Mucosa of stomach (tissue), 1 donor: Measurements from ENCODE around the gene CAPZA1.
"Not testable (repeated sequence)": the region's sequence is repeated elsewhere in the genome, so short reads cannot be mapped to it uniquely, and the experiment has no call there.

Experiments
- H3K27me3 ChIP-seq: one replicate; pipeline ENCODE4 v1.7.0; 2013; ENCODE audit warnings: mild to moderate bottlenecking, low read length; ENCODE audit not compliant: control insufficient read depth, insufficient read depth
- H3K36me3 ChIP-seq: one replicate; pipeline ENCODE4 v1.7.0; 2013; ENCODE audit warnings: low read length; ENCODE audit not compliant: control insufficient read depth, insufficient read depth
- H3K4me1 ChIP-seq: one replicate; pipeline ENCODE4 v1.7.0; 2013; ENCODE audit warnings: mild to moderate bottlenecking, low read length; ENCODE audit not compliant: control insufficient read depth, insufficient read depth
- H3K4me3 ChIP-seq: one replicate; pipeline ENCODE4 v1.7.0; 2013; ENCODE audit warnings: low read length
- H3K9ac ChIP-seq: one replicate; pipeline ENCODE4 v1.7.0; 2013; ENCODE audit warnings: mild to moderate bottlenecking, low read length, moderate library complexity
- H3K9me3 ChIP-seq: one replicate; pipeline ENCODE4 v1.7.0; 2013; ENCODE audit warnings: mild to moderate bottlenecking, low read length, moderate library complexity; ENCODE audit not compliant: control insufficient read depth
- donor health status: Pancreatic carcinoma.

The CAPZA1 gene

DNA sequence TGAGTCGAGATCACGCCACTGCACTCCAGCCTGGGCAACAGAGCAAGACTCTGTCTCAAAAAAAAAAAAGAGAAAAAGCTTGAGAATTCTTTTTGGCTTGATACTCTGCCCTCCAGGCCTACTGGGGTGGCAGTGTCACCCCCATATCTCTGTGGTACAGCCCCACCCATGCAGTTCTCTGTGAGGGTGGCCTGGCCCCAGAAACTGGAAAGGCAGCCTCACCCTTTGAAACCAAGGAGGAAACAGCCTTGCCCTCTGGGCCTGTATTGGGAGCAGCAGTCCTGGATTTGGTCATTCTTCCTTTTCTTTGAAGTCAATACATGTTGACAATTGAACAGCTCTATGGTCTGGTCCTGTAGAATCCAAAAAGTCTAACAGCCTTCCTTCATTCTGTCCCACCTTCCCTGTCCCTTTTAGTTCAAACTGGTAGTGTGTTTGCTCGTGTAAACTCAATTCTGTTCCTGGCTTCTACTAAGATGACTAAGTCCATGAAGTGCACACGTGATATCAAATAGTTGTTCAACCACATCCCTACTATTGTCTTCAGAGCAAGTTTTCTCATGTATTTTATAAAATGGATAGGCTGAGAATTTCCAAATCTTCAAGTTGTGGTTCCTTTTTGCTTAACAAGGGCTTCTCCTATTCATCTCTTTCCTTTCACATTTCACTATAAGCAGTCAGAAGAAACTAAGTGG lies 13.9 kb upstream of the CAPZA1 start:
- H3K9ac ChIP-seq = no peak overlapping the region
- peaks cover 3% of the 10 kb centered on the region for H3K36me3 ChIP-seq
- no peaks in the 10 kb centered on the region for H3K27me3 ChIP-seq
- H3K9me3 ChIP-seq = no peaks in the 10 kb centered on the region
- H3K4me3 ChIP-seq = no peak overlapping the region
- peaks cover 6% of the 10 kb centered on the region for H3K4me1 ChIP-seq

DNA sequence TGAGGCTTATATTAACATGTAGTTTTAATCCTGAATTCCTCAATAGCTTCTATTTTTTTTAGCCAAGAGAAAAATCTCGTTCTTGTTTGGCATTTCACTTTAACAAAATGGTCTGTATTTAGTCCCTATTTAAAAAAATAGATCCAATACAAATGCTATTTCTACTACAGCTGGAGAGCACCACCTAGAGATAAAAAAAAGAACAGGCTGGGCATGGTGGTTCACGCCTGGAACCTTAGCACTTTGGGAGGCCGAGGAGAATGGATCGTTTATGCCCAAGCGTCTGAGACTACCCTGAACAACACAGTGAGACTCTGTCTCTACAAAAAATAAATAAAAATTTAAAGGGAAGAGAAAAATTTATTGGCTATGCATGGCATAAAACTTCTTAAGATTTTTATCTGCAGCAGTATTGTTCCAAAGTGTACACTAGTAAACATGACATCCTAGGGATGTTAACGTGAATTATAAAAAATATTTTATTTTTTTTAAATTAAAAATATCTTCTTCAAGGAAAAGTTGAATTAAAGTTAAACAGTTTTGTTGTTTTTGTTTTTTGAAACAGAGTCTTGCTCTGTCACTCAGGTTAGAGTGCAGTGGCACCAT lies 5.1 kb upstream of the CAPZA1 start:
- Histone ChIP-seq H3K36me3 (peaks cover 8% of the 10 kb centered on the region), H3K4me3 (no peak overlapping the region), H3K27me3 (no peaks in the 10 kb centered on the region), H3K9ac (no peak overlapping the region), H3K9me3 (no peaks in the 10 kb centered on the region), H3K4me1 (peaks cover 4% of the 10 kb centered on the region)

DNA sequence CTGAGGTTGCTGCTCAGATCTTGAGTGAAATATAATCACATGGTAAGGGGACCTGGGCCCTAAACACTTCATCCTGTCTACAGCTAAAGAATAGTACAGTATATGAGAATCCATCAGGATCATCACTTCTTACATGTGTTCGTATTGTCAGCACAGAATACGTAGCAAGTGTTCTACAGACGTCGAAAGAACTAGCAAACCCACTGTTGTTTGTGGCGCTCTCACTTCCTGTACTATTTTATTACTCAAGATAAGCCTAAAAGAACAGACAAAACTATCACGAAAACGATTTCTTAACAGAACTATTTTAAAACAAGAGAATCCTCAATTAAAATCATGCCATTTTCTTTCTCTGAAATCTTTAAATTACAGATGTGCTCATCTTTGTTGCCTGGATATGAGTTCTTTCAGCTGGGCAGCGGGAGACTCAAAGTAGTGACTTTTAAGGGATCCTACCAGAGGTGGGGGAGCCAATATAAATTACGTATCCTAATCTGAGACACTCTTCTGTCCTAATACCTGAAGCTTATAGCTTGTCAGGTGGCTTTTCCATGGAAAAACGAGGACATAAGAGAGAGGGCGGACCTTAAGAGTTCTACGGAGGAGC lies 1.4 kb upstream of the CAPZA1 start:
- Histone ChIP-seq H3K27me3 (no peaks in the 10 kb centered on the region), H3K9me3 (no peaks in the 10 kb centered on the region), H3K4me3 (peak overlapping the region; percentile 98), H3K4me1 (peaks cover 4% of the 10 kb centered on the region), H3K9ac (peak overlapping the region; percentile 100), H3K36me3 (peaks cover 5% of the 10 kb centered on the region)

DNA sequence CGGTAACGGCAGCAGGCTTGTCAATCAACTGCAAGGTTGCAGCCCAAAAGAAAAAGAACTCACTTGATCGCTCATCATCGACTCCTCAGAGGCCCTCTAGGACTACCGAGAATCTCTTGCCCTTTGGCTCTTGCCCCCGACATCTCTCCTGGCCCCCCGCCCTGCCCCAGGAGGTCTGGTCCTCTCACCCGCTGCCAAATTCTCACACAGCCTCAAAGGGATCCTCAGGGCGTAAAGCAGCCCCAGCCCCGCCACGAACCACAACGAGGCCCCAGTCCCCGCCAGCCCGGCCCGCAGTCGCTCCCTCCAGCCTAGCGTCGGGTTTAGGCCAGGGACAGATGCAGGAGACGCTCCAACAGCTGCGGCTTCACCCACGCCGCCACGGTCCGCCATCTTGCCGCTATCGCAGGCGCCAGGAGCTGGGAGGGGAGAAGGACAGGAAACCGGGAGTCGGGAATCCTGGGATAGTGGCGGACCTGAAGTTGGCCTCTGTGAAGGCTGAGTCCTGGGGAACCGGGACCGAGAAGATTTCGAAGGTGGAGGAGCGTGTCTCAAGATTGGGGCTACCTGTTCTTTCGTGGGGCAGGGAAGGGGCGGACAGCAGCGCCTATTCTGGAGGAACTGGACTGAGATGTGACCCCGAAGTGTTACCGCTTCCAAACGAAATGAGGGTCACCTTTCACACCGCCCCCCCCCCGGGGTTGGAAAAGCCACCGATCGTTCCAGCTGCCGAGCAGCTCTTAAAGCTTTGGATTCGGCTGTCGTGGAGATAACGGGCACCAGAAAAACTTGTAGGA lies 713 bp upstream of the CAPZA1 start, which contains the start of gene ST7L:
Gene ST7L (minus strand): TSS at position 421 of the 797 bp plus-strand sequence. CDS start 28 bp downstream, at position 393.
- H3K4me3 ChIP-seq = peak within 1 kb of the TSS; percentile 98
- H3K9ac ChIP-seq = peak within 1 kb of the TSS; percentile 100
- H3K27me3 ChIP-seq = no peaks in the 10 kb centered on the region
- no peaks in the 10 kb centered on the region for H3K9me3 ChIP-seq
- H3K36me3 ChIP-seq = peaks cover 5% of the 10 kb centered on the region
- H3K4me1 ChIP-seq = peaks cover 4% of the 10 kb centered on the region

DNA sequence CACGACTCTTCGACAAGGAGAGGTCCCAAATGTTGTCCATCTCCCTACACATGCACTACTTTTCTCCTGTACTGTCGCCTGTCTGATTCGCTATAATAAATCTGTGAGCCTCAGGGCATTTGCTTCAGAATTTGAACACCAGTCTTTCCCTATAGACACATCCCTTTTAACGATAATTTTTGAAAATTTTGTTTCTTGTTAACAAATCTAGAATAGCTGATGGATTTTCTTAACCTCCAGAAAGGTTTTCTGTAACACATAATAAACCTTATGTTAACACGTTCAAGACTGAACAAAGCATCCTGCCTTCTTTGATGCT lies 704 bp downstream of the CAPZA1 start:
- H3K9me3 ChIP-seq = no peaks in the 10 kb centered on the region
- peak overlapping the region; percentile 98 for H3K4me3 ChIP-seq
- H3K27me3 ChIP-seq = no peaks in the 10 kb centered on the region
- peaks cover 5% of the 10 kb centered on the region for H3K36me3 ChIP-seq
- H3K9ac ChIP-seq = peak overlapping the region; percentile 100
- peaks cover 9% of the 10 kb centered on the region for H3K4me1 ChIP-seq

DNA sequence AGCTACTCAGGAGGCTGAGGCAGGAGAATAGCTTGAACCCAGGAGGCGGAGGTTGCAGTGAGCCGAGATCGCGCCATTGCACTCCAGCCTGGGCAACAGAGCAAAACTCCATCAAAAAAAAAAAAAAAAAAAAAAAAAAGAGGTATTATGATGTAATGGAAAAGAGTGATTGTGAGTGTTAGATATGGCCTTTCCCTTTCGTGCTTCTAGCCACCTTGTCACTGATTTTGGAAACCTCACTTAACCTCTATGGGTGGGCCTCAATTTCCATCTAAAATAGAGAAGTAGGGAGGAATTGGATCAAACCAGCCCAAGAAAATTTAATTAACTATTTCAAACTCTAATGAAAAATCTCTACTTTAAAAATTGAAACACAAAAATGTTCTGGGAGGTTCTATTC lies 4.9 kb downstream of the CAPZA1 start:
- not testable (repeated sequence) for H3K27me3 ChIP-seq, H3K4me1 ChIP-seq, H3K9ac ChIP-seq, H3K36me3 ChIP-seq, H3K4me3 ChIP-seq, H3K9me3 ChIP-seq

DNA sequence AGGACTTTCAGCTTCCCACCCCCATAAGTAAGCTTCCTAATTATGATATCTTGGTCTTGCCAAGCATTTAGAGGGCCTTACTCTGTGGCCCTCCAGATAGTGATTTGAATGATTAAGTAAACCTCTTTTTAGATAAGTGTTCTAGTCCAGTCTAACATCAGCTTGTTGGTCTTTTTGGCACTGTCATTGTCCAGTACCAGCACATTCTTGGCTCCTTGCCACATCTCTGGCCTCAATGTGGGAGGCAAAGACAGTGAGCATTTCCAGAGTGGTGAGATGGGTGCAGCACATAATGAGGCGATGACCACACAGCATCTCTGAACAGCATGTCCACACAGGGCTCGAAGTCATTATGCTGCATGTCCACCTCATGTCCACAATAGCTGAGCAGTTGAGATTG lies 6.1 kb downstream of the CAPZA1 start:
- Histone ChIP-seq H3K4me1 (peaks cover 4% of the 10 kb centered on the region), H3K27me3 (no peaks in the 10 kb centered on the region), H3K9ac (no peak overlapping the region), H3K4me3 (no peak overlapping the region), H3K9me3 (no peaks in the 10 kb centered on the region), H3K36me3 (no peaks in the 10 kb centered on the region)

DNA sequence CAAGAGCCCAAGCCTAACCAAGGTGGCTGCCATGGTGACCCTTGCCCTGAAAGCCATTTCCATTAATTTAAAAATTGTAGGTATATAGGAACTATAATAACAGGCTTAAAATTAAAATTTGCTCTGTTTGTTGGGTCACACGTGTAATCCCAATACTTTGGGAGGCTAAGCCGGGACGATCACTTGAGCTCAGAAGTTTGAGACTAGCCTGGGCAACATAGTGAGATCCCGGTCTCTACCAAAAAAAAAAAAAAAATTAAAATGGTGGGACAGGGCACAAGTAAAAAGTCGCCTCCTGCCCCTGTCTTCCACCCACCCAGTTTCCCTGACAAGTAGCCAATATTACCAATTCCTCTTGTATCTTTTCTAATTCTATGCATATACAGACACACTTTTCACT lies 6.6 kb downstream of the CAPZA1 start:
- peaks cover 4% of the 10 kb centered on the region for H3K4me1 ChIP-seq

DNA sequence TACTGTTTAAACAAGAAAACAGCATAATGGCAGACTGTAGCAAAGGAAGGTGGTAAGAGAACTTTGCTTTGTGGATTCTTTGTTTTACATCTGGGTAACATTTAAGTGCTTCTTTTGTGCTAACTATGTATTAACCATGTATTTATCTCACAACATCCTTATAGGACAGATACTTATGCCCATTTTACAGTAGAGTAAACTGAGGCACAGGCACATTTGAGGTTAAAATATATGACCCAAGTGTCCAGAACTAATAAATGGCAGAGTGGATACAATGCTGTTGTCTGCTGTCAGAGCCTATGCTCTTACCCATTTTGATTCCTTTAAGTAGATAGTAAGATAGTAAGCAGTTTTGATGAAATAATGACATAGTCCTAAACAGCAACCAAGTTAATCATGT lies 7.3 kb downstream of the CAPZA1 start:
- H3K36me3 ChIP-seq = no peaks in the 10 kb centered on the region
- no peaks in the 10 kb centered on the region for H3K9me3 ChIP-seq
- no peak overlapping the region for H3K4me3 ChIP-seq
- no peak overlapping the region for H3K9ac ChIP-seq
- peaks cover 4% of the 10 kb centered on the region for H3K4me1 ChIP-seq
- H3K27me3 ChIP-seq = no peaks in the 10 kb centered on the region

More for the DNA sequence above, 6.6 kb downstream of the CAPZA1 start:
- Histone ChIP-seq H3K4me3 (no peak overlapping the region), H3K36me3 (no peaks in the 10 kb centered on the region), H3K9me3 (no peaks in the 10 kb centered on the region), H3K27me3 (no peaks in the 10 kb centered on the region), H3K9ac (no peak overlapping the region)

DNA sequence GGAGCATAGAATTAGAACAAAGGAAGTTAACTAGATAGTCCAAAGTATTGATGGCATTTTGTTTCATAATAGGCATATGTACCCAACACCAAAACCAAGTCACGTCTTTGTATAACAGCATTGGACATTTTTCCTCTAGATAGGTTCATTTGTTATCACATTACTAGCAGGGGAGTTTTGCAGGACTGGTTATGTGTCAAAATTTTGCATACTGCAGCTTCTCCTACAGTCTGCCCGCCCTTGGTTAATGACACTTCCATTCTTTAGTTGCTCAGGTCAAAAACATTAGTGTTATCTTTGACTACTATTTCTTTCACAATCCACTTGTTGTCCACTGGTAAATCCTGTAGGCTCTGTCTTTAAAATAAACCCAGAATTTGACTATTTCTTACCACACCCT lies 8.9 kb downstream of the CAPZA1 start:
- H3K9ac ChIP-seq = no peak overlapping the region
- H3K4me3 ChIP-seq = no peak overlapping the region
- peaks cover 4% of the 10 kb centered on the region for H3K4me1 ChIP-seq
- no peaks in the 10 kb centered on the region for H3K36me3 ChIP-seq
- H3K9me3 ChIP-seq = no peaks in the 10 kb centered on the region
- no peaks in the 10 kb centered on the region for H3K27me3 ChIP-seq

DNA sequence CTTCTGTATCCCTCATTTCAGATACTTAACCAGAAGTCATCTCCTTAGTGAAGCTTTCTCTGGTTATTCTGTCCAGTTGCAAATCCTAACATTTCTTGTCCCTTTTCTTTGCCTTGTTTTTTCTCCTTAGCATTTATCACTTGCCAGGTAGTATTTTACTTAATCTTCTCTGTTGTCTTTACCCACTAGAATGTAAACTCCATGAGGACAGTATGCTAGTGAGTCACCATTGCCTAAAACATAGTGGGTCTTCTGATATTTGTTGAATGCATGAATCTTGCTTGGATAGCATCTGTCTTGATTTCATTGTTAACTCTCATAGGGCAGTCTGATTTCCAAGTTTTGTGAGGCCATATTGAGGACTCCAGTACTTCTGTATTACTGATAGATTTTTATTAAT lies 9.6 kb downstream of the CAPZA1 start:
- H3K9ac ChIP-seq = no peak overlapping the region
- no peaks in the 10 kb centered on the region for H3K9me3 ChIP-seq
- peaks cover 4% of the 10 kb centered on the region for H3K4me1 ChIP-seq
- H3K4me3 ChIP-seq = no peak overlapping the region
- no peaks in the 10 kb centered on the region for H3K27me3 ChIP-seq
- H3K36me3 ChIP-seq = no peaks in the 10 kb centered on the region

DNA sequence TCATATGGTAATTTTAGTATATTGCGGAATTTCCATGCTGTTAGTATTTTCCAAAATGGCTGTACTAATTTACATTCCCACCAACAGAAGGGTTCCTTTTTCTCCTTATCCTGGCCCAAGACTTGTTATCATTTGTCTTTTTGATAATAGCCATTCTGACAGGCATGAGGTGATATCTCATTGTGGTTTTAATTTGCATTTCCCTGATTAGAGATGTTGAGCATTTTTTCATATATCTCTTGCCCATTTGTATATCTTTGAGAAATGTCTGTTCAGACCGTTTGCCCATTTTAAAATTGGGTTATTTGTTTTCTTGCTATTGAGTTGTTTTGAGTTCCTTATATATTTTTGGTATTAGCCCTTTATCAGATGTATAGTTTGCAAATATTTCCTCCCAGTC lies 14.0 kb downstream of the CAPZA1 start:
- H3K36me3 ChIP-seq = no peaks in the 10 kb centered on the region
- H3K27me3 ChIP-seq = no peaks in the 10 kb centered on the region
- no peak overlapping the region for H3K9ac ChIP-seq
- peaks cover 22% of the 10 kb centered on the region for H3K4me1 ChIP-seq
- no peak overlapping the region for H3K4me3 ChIP-seq
- no peaks in the 10 kb centered on the region for H3K9me3 ChIP-seq
